ENCODE measurements around the gene NPVF.
A peak's percentile ranks its signal among the peaks of the same experiment; 100 is the strongest.

Gene NPVF, protein sequence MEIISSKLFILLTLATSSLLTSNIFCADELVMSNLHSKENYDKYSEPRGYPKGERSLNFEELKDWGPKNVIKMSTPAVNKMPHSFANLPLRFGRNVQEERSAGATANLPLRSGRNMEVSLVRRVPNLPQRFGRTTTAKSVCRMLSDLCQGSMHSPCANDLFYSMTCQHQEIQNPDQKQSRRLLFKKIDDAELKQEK

DNA sequence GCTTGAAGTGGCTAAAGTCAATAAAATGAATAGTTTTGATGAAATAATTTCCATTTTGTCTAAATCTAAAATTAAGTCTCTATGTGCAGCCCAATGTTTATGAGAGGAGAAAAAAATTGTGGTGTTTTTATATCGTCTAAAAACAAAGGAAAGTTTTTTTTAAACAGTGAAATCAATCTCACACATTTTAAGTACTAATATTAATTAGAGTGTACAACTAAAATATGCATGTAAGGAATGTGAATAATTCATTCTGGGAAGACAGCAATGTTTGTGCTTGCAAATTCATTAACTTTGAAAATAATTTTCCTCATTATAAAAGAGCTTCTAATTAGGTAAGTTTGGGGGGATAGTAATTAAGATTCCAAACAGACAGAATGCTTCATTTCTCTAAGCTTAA is at the start of gene NPVF:
NPVF (minus strand) TSS at position 101 of the 400 bp plus-strand sequence; CDS start at position 54, 47 bp downstream.
- Mint-ChIP-seq H3K4me1 (no peaks in the 10 kb centered on the region), H3K9me3 (no peaks in the 10 kb centered on the region), H3K27ac (ENCODE audit: low read depth) (no peak within 1 kb of the TSS), H3K36me3 (ENCODE audit: insufficient read depth) (no peaks in the 10 kb centered on the region), H3K27me3 (peaks cover 80% of the 10 kb centered on the region), H3K4me3 (no peak within 1 kb of the TSS)
- DNase-seq (ENCODE audit: low spot score in 2 of 2) (no peak), ATAC-seq (replicated peaks; ENCODE audit: extremely low read depth, poor library complexity, severe bottlenecking) (no peak)

- Mint-ChIP-seq H3K36me3 (ENCODE audit: insufficient read depth) (no peaks in the 10 kb centered on the region), H3K27ac (ENCODE audit: low read depth) (no peak overlapping the region), H3K4me1 (no peaks in the 10 kb centered on the region), H3K27me3 (peaks cover 34% of the 10 kb centered on the region), H3K4me3 (no peak overlapping the region), H3K9me3 (no peaks in the 10 kb centered on the region)
- no peak for DNase-seq (ENCODE audit: low spot score in 2 of 2)
- ATAC-seq (replicated peaks; ENCODE audit: extremely low read depth, poor library complexity, severe bottlenecking), result no peak
These were observed 44.0 kb upstream of the NPVF start for GRCh38 chr7:25272265-25272664.

DNA sequence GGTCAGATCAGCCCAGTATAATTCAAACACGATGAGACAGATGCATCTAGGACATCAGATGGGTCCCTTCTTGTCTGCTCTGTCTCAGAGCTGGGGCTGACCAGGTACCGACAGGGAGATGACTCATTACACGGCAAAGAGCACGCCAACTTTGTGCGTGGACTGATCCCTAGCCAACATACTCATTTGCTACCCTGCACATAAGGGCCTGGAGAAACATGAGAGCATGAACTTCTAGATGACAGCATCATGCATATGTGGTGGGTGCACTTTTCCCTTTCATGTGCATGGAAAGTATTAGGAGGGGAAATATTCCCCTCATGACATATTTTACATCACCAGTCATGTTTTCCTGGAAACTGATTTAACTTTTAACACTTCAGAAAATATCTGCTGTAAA is 35.1 kb upstream of the NPVF start:
- Mint-ChIP-seq H3K27me3 (peaks cover 40% of the 10 kb centered on the region), H3K9me3 (no peaks in the 10 kb centered on the region), H3K27ac (ENCODE audit: low read depth) (no peak overlapping the region), H3K36me3 (ENCODE audit: insufficient read depth) (peaks cover 1% of the 10 kb centered on the region), H3K4me3 (no peak overlapping the region), H3K4me1 (peaks cover 13% of the 10 kb centered on the region)
- ATAC-seq (replicated peaks; ENCODE audit: extremely low read depth, poor library complexity, severe bottlenecking) (no peak), DNase-seq (ENCODE audit: low spot score in 2 of 2) (no peak)

DNA sequence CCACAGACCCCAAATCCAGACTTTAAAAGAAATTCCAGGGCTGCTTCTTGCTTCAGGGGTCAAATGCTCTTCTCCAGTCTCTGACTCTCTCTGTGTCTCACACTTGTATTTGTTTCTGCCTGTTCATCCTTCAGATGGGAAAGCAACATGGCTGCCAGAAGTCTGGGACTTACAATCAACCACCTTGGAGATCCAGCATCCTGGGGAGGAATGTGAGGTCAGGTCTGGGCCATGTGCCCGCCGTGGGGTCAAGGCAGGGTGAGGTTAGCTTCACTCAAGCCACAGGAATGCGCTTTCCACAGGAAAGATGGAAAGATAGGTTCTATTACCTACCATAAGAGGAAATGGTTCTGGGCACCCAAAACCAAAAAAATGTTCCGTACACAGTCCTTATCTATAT is 34.3 kb upstream of the NPVF start:
- Mint-ChIP-seq H3K27me3 (peaks cover 42% of the 10 kb centered on the region), H3K36me3 (ENCODE audit: insufficient read depth) (peaks cover 1% of the 10 kb centered on the region), H3K4me1 (peaks cover 13% of the 10 kb centered on the region), H3K27ac (ENCODE audit: low read depth) (no peak overlapping the region), H3K9me3 (no peaks in the 10 kb centered on the region), H3K4me3 (no peak overlapping the region)
- ATAC-seq (replicated peaks; ENCODE audit: extremely low read depth, poor library complexity, severe bottlenecking) (no peak), DNase-seq (ENCODE audit: low spot score in 2 of 2) (no peak)

DNA sequence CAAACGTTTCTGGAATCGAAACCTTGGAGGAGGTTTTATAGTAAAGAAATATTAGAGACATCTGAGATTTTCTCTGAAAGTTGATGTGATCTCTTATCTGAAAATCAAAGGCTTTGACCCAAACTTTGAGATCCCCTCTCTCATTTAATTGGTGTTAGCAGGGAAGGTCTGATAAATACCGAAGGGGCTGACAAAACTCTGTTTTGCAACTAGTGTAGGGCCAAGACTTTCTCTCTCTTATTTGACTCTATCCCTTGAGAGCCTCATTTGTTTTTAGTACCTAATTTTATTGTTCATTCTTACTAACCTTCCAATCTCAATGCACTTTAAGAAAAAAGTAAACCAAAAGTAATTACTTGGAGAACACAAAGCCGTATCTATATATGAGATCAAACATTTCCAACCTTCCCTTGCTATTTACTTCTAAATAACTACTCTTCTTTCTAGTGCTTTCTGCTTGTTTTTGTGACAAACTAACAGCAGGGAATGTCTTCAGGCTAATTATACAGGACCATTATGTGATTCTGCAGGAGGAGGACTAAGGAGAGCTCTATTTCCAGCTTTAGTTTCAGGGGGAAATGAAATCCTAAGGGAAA is 33.4 kb upstream of the NPVF start:
- Mint-ChIP-seq H3K4me3 (peak overlapping the region; percentile 19), H3K27ac (ENCODE audit: low read depth) (no peak overlapping the region), H3K4me1 (peaks cover 13% of the 10 kb centered on the region), H3K27me3 (peaks cover 42% of the 10 kb centered on the region), H3K9me3 (no peaks in the 10 kb centered on the region), H3K36me3 (ENCODE audit: insufficient read depth) (peaks cover 1% of the 10 kb centered on the region)
- ATAC-seq (replicated peaks; ENCODE audit: extremely low read depth, poor library complexity, severe bottlenecking) (no peak), DNase-seq (ENCODE audit: low spot score in 2 of 2) (no peak)

GRCh38 chr7:25260862-25261494 is 32.7 kb upstream of the NPVF start:
- Mint-ChIP-seq H3K4me1 (peaks cover 13% of the 10 kb centered on the region), H3K27ac (ENCODE audit: low read depth) (no peak overlapping the region), H3K4me3 (peak overlapping the region; percentile 19), H3K27me3 (peaks cover 42% of the 10 kb centered on the region), H3K36me3 (ENCODE audit: insufficient read depth) (peaks cover 1% of the 10 kb centered on the region), H3K9me3 (no peaks in the 10 kb centered on the region)
- DNase-seq (ENCODE audit: low spot score in 2 of 2) (no peak), ATAC-seq (replicated peaks; ENCODE audit: extremely low read depth, poor library complexity, severe bottlenecking) (no peak)

DNA sequence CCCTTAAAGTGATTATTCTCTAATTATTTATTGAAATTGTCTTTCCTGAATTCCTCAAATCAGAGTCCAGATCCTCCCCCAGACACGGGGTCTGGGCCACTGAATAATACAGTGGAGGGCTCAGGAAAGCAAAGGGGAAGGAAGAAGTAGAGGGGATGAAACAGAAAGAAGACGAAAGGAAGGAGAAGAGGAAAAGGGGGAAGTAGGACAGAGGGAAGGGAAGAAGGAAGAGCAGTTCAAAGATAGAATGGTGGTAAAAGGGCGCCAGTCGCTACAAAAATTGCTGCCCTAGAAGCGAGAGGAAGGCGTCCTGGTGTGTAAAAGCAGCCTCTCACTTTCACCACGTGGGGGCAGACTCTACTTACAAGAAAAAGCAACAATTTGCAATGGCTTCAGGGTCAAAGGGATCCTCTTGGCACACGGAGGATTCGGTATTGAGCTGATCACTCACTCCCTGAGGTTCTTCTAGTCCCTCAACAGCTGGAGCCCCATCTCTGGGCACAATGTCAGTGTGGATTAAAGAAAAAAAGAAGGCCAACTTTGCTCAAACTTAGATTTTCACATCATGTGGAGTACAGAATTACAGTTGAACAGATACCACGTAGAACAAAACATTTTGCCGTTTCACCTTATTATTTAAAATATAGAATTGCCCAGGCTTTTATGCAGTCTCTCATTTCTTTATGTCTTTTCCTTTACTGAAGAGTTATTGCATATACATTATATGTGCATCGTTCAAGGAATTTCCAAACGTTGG is 31.4 kb upstream of the NPVF start:
- H3K4me1 Mint-ChIP-seq, result peaks cover 13% of the 10 kb centered on the region
- ATAC-seq (replicated peaks; ENCODE audit: extremely low read depth, poor library complexity, severe bottlenecking), result peak; percentile 71
- H3K4me3 Mint-ChIP-seq, result no peak overlapping the region
- H3K9me3 Mint-ChIP-seq, result no peaks in the 10 kb centered on the region
- peak; percentile 34 to 47 for DNase-seq (ENCODE audit: low spot score in 2 of 2)
- no peak overlapping the region for H3K27ac Mint-ChIP-seq (ENCODE audit: low read depth)
- peaks cover 39% of the 10 kb centered on the region for H3K27me3 Mint-ChIP-seq
- H3K36me3 Mint-ChIP-seq (ENCODE audit: insufficient read depth), result peaks cover 1% of the 10 kb centered on the region

- Mint-ChIP-seq H3K4me3 (no peak overlapping the region), H3K4me1 (peaks cover 7% of the 10 kb centered on the region), H3K27ac (ENCODE audit: low read depth) (no peak overlapping the region), H3K36me3 (ENCODE audit: insufficient read depth) (no peaks in the 10 kb centered on the region), H3K9me3 (no peaks in the 10 kb centered on the region), H3K27me3 (peaks cover 9% of the 10 kb centered on the region)
- DNase-seq (ENCODE audit: low spot score in 2 of 2), result no peak
- no peak for ATAC-seq (replicated peaks; ENCODE audit: extremely low read depth, poor library complexity, severe bottlenecking)
These were observed 28.1 kb upstream of the NPVF start for GRCh38 chr7:25256333-25256819.

DNA sequence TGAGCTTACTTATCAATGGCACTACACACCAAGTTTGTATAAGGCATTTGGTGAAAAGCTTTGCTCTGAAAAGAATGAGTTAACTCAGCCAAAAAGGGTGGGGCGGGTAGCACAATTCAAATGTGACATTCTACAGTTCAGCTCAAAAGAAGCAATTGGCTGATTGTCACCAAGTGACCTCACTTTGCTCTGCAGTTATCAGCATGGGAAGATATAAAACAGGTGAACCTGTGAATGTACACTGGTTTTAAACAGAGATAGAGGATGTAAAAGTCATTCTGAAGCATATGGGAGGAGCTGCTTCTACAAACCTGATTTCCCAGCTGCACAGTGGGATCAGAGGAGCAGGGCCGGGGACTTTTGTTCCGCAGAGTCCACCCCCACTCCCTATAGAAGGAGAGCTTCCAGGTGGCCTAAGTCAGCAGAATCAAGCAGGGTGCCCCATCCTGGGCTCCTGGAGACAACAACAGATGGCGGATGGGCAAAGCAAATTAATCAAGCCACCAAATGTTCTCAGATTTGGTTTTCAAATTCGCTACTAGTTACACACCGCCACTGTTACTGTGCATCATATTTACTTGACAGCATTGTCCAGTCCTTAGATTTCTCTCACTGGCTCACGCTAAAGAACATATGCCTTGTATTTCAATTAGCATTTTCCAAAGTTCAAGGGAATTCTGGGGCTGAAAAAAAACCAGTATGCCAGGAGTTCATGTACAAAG is 27.5 kb upstream of the NPVF start:
- no peak overlapping the region for H3K4me3 Mint-ChIP-seq
- no peaks in the 10 kb centered on the region for H3K9me3 Mint-ChIP-seq
- H3K4me1 Mint-ChIP-seq, result peaks cover under 1% of the 10 kb centered on the region
- H3K27ac Mint-ChIP-seq (ENCODE audit: low read depth), result no peak overlapping the region
- ATAC-seq (replicated peaks; ENCODE audit: extremely low read depth, poor library complexity, severe bottlenecking) (no peak), DNase-seq (ENCODE audit: low spot score in 2 of 2) (no peak)
- H3K27me3 Mint-ChIP-seq, result peaks cover 9% of the 10 kb centered on the region
- H3K36me3 Mint-ChIP-seq (ENCODE audit: insufficient read depth), result no peaks in the 10 kb centered on the region

GRCh38 chr7:25254604-25255003 is 26.3 kb upstream of the NPVF start:
- no peaks in the 10 kb centered on the region for H3K4me1 Mint-ChIP-seq

GRCh38 chr7:25253714-25254113 is 25.4 kb upstream of the NPVF start:
- ATAC-seq (replicated peaks; ENCODE audit: extremely low read depth, poor library complexity, severe bottlenecking), result no peak
- no peak for DNase-seq (ENCODE audit: low spot score in 2 of 2)
- Mint-ChIP-seq H3K4me3 (no peak overlapping the region), H3K9me3 (no peaks in the 10 kb centered on the region), H3K27ac (ENCODE audit: low read depth) (no peak overlapping the region), H3K27me3 (peaks cover 6% of the 10 kb centered on the region), H3K36me3 (ENCODE audit: insufficient read depth) (no peaks in the 10 kb centered on the region), H3K4me1 (no peaks in the 10 kb centered on the region)

More at GRCh38 chr7:25254604-25255003, 26.3 kb upstream of the NPVF start:
- no peak overlapping the region for H3K4me3 Mint-ChIP-seq
- no peaks in the 10 kb centered on the region for H3K9me3 Mint-ChIP-seq
- H3K27me3 Mint-ChIP-seq, result peaks cover 9% of the 10 kb centered on the region
- DNase-seq (ENCODE audit: low spot score in 2 of 2) (no peak), ATAC-seq (replicated peaks; ENCODE audit: extremely low read depth, poor library complexity, severe bottlenecking) (no peak)
- no peaks in the 10 kb centered on the region for H3K36me3 Mint-ChIP-seq (ENCODE audit: insufficient read depth)
- no peak overlapping the region for H3K27ac Mint-ChIP-seq (ENCODE audit: low read depth)

DNA sequence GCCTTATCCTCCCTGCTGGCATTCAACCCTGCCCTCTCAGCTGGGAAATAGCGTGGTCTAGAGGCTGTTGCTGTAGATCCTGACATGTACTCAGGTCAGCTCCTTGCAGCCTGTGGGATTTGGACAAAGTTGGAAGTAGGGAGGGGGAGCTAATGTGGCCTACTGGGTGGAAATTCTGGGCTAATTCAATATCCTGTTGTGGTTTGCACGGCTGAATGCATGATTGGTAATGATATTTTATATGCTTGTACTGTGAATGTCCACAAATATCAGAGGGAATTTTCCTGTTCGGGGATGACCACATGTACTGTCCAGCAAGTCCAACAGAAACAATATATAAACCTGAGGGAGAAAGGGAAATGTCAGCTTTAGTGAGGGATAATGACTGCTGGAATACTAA is 22.1 kb upstream of the NPVF start:
- Mint-ChIP-seq H3K27ac (ENCODE audit: low read depth) (no peak overlapping the region), H3K4me1 (no peaks in the 10 kb centered on the region), H3K9me3 (no peaks in the 10 kb centered on the region), H3K4me3 (no peak overlapping the region), H3K36me3 (ENCODE audit: insufficient read depth) (no peaks in the 10 kb centered on the region), H3K27me3 (peaks cover 10% of the 10 kb centered on the region)
- DNase-seq (ENCODE audit: low spot score in 2 of 2), result no peak
- no peak for ATAC-seq (replicated peaks; ENCODE audit: extremely low read depth, poor library complexity, severe bottlenecking)

Data from central memory CD8-positive, alpha-beta T cell (primary cell).